Activated T-cell treated with anti-CD3 and anti-CD28 coated beads, Interleukin-2, amount 50 U/mL, for 72 hours (primary cell): Measurements from ENCODE around the gene ATG2B. TPM values are rescaled to one million over a fixed set of nuclear protein-coding genes. Genes with fewer than 3 reads are reported as not detected.
A peak's percentile ranks its signal among the peaks of the same experiment; 100 is the strongest.

ENCODE experiments used
- ATAC-seq, 2 donors: fragments of 150-1000 bp; cut with Tn5 transposase; replicated peaks in 1 of 2; 2 replicates each; pipeline ENCODE4 v1.10.0; 2021; ENCODE audit warnings: moderate library complexity in 2 of 2, mild to moderate bottlenecking in 1 of 2
- DNase-seq, 2 donors: peaks; one replicate each; pipeline ENCODE4 v3.0.0; 2021 to 2022; ENCODE audit warnings: mixed read lengths in 1 of 2
- H3K27ac Mint-ChIP-seq: one replicate; pipeline ENCODE4 v1.8.0; 2022; ENCODE audit warnings: mild to moderate bottlenecking, moderate library complexity, mixed read lengths
- H3K27me3 Mint-ChIP-seq: one replicate; pipeline ENCODE4 v1.8.0; 2022; ENCODE audit warnings: low read depth, mixed read lengths
- H3K36me3 Mint-ChIP-seq, 2 donors: one replicate each; pipeline ENCODE4 v1.8.0; 2022; ENCODE audit warnings: mixed read lengths in 2 of 2, mild to moderate bottlenecking in 1 of 2; ENCODE audit not compliant: insufficient read depth in 2 of 2
- H3K4me1 Mint-ChIP-seq: one replicate; pipeline ENCODE4 v1.8.0; 2022; ENCODE audit warnings: low read depth, mixed read lengths
- H3K4me3 Mint-ChIP-seq, 2 donors: one replicate each; pipeline ENCODE4 v1.8.0; 2022; ENCODE audit warnings: mild to moderate bottlenecking in 2 of 2, mixed read lengths in 2 of 2, moderate library complexity in 2 of 2
- H3K9me3 Mint-ChIP-seq, 2 donors: one replicate each; pipeline ENCODE4 v1.8.0; 2022; ENCODE audit warnings: mixed read lengths in 2 of 2
- total RNA-seq, 2 donors: library from RNA; stranded (reverse); gene quantifications; one replicate each; pipeline ENCODE4 v1.2.3, GENCODE V29; 2022

ATG2B gene
- 10 to 100 TPM; 22.9 to 28.3 TPM for total RNA-seq

- ATAC-seq (peak; percentile 84 to 85), DNase-seq (peak; percentile 97 to 98)
- Mint-ChIP-seq H3K4me1 (peaks cover 55% of the 10 kb centered on the region), H3K4me3 (peak within 1 kb of the TSS; percentile 97), H3K27ac (peak within 1 kb of the TSS; percentile 96), H3K9me3 (no peaks in the 10 kb centered on the region), H3K36me3 (peaks cover 2% of the 10 kb centered on the region in 2 donors), H3K27me3 (no peaks in the 10 kb centered on the region)
Observed at GRCh38 chr14:96362965-96363750, at the start of gene ATG2B, which contains the start of gene GSKIP. Gene ATG2B (minus strand): TSS chr14:96363341. CDS start chr14:96362976, 365 bp downstream. Gene GSKIP (plus strand): TSS chr14:96363526. CDS start chr14:96382248, 18,722 bp downstream.

GRCh38 chr14:96410119-96410518, 47.0 kb upstream of the ATG2B start:
- H3K4me1 Mint-ChIP-seq, result no peaks in the 10 kb centered on the region
- ATAC-seq (no peak), DNase-seq (no peak)
- H3K9me3 Mint-ChIP-seq, result no peaks in the 10 kb centered on the region
- no peak overlapping the region for H3K27ac Mint-ChIP-seq
- H3K36me3 Mint-ChIP-seq, result no peaks in the 10 kb centered on the region
- no peaks in the 10 kb centered on the region for H3K27me3 Mint-ChIP-seq
- no peak overlapping the region for H3K4me3 Mint-ChIP-seq

GRCh38 chr14:96409701-96410100, 46.6 kb upstream of the ATG2B start:
- Mint-ChIP-seq H3K36me3 (no peaks in the 10 kb centered on the region), H3K4me3 (no peak overlapping the region), H3K27me3 (no peaks in the 10 kb centered on the region), H3K9me3 (no peaks in the 10 kb centered on the region), H3K4me1 (no peaks in the 10 kb centered on the region), H3K27ac (no peak overlapping the region)
- DNase-seq, result no peak
- no peak for ATAC-seq

- ATAC-seq (no peak), DNase-seq (no peak)
- Mint-ChIP-seq H3K4me1 (no peaks in the 10 kb centered on the region), H3K27ac (no peak overlapping the region), H3K36me3 (no peaks in the 10 kb centered on the region), H3K9me3 (no peaks in the 10 kb centered on the region), H3K27me3 (no peaks in the 10 kb centered on the region), H3K4me3 (no peak overlapping the region)
Observed at GRCh38 chr14:96408608-96409007, 45.5 kb upstream of the ATG2B start.

- no peak overlapping the region for H3K27ac Mint-ChIP-seq
- ATAC-seq (no peak), DNase-seq (no peak)
- H3K9me3 Mint-ChIP-seq, result no peaks in the 10 kb centered on the region
- H3K27me3 Mint-ChIP-seq, result no peaks in the 10 kb centered on the region
- H3K36me3 Mint-ChIP-seq, result no peaks in the 10 kb centered on the region
- H3K4me1 Mint-ChIP-seq, result no peaks in the 10 kb centered on the region
- no peak overlapping the region for H3K4me3 Mint-ChIP-seq
Observed at GRCh38 chr14:96407935-96408570, 44.9 kb upstream of the ATG2B start.

GRCh38 chr14:96405677-96406076, 42.5 kb upstream of the ATG2B start:
- Mint-ChIP-seq H3K27ac (no peak overlapping the region), H3K9me3 (no peaks in the 10 kb centered on the region), H3K27me3 (peaks cover 7% of the 10 kb centered on the region), H3K4me3 (no peak overlapping the region), H3K36me3 (no peaks in the 10 kb centered on the region), H3K4me1 (no peaks in the 10 kb centered on the region)
- DNase-seq (no peak), ATAC-seq (peak in 1 of 2 donors; percentile 45)

- no peaks in the 10 kb centered on the region for H3K36me3 Mint-ChIP-seq
- H3K27ac Mint-ChIP-seq, result no peak overlapping the region
- ATAC-seq, result no peak
- no peaks in the 10 kb centered on the region for H3K4me1 Mint-ChIP-seq
- peaks cover 19% of the 10 kb centered on the region for H3K27me3 Mint-ChIP-seq
- no peaks in the 10 kb centered on the region for H3K9me3 Mint-ChIP-seq
- no peak for DNase-seq
- no peak overlapping the region for H3K4me3 Mint-ChIP-seq
Observed at GRCh38 chr14:96403409-96403808, 40.3 kb upstream of the ATG2B start.

- H3K4me3 Mint-ChIP-seq, result no peak overlapping the region
- ATAC-seq, result no peak
- H3K9me3 Mint-ChIP-seq, result no peaks in the 10 kb centered on the region
Observed at GRCh38 chr14:96400495-96400894, 37.4 kb upstream of the ATG2B start.

GRCh38 chr14:96399405-96399804, 36.3 kb upstream of the ATG2B start:
- Mint-ChIP-seq H3K9me3 (no peaks in the 10 kb centered on the region), H3K27ac (no peak overlapping the region), H3K4me1 (no peaks in the 10 kb centered on the region), H3K36me3 (no peaks in the 10 kb centered on the region), H3K4me3 (no peak overlapping the region), H3K27me3 (peaks cover 25% of the 10 kb centered on the region)
- no peak for DNase-seq
- ATAC-seq, result no peak

More at GRCh38 chr14:96400495-96400894, 37.4 kb upstream of the ATG2B start:
- H3K27me3 Mint-ChIP-seq, result peaks cover 19% of the 10 kb centered on the region
- no peaks in the 10 kb centered on the region for H3K36me3 Mint-ChIP-seq
- DNase-seq, result no peak
- no peak overlapping the region for H3K27ac Mint-ChIP-seq
- no peaks in the 10 kb centered on the region for H3K4me1 Mint-ChIP-seq

GRCh38 chr14:96398921-96399320, 35.8 kb upstream of the ATG2B start:
- Mint-ChIP-seq H3K9me3 (no peaks in the 10 kb centered on the region), H3K4me3 (no peak overlapping the region), H3K27me3 (peaks cover 25% of the 10 kb centered on the region), H3K4me1 (no peaks in the 10 kb centered on the region), H3K36me3 (no peaks in the 10 kb centered on the region), H3K27ac (no peak overlapping the region)
- ATAC-seq (no peak), DNase-seq (no peak)

- Mint-ChIP-seq H3K27me3 (peaks cover 25% of the 10 kb centered on the region), H3K27ac (no peak overlapping the region), H3K9me3 (no peaks in the 10 kb centered on the region), H3K4me3 (no peak overlapping the region), H3K36me3 (no peaks in the 10 kb centered on the region), H3K4me1 (no peaks in the 10 kb centered on the region)
- ATAC-seq (no peak), DNase-seq (no peak)
Observed at GRCh38 chr14:96398432-96398831, 35.3 kb upstream of the ATG2B start.

- H3K4me1 Mint-ChIP-seq, result peaks cover 7% of the 10 kb centered on the region
- no peak overlapping the region for H3K4me3 Mint-ChIP-seq
- no peaks in the 10 kb centered on the region for H3K36me3 Mint-ChIP-seq
- no peaks in the 10 kb centered on the region for H3K9me3 Mint-ChIP-seq
- no peak overlapping the region for H3K27ac Mint-ChIP-seq
- peaks cover 12% of the 10 kb centered on the region for H3K27me3 Mint-ChIP-seq
- no peak for ATAC-seq
- DNase-seq, result no peak
Observed at GRCh38 chr14:96394047-96394815, 31.1 kb upstream of the ATG2B start.

- DNase-seq (no peak), ATAC-seq (no peak)
- Mint-ChIP-seq H3K9me3 (no peaks in the 10 kb centered on the region), H3K27me3 (peaks cover 7% of the 10 kb centered on the region), H3K36me3 (no peaks in the 10 kb centered on the region), H3K4me3 (peak overlapping the region; percentile 87 to 94), H3K27ac (no peak overlapping the region), H3K4me1 (peaks cover 7% of the 10 kb centered on the region)
Observed at GRCh38 chr14:96393071-96393691, 30.0 kb upstream of the ATG2B start.
